CD14-positive monocyte (primary cell): ENCODE results near the gene KHK. TPM values are rescaled to one million over a fixed set of nuclear protein-coding genes. Genes with fewer than 3 reads are reported as not detected.

Experiments
- DNase-seq, 3 donors: peaks; one replicate each; pipeline ENCODE4 v3.0.0-alpha.2; 2011 to 2022
- H2AFZ ChIP-seq: 2 replicates; pipeline ENCODE4 v1.6.0; 2012; ENCODE audit warnings: mild to moderate bottlenecking, low read depth, low read length, inconsistent platforms; ENCODE audit not compliant: insufficient read depth, poor library complexity, severe bottlenecking
- H3K27ac ChIP-seq, 2 donors: 1 replicate in 1 of 2; 2 replicates in 1 of 2; pipeline ENCODE4 v1.5.1; 2012 to 2013; ENCODE audit warnings: low read length in 2 of 2, control low read depth in 1 of 2, inconsistent platforms in 1 of 2, low read depth in 1 of 2, mild to moderate bottlenecking in 1 of 2
- H3K27me3 ChIP-seq, 2 donors: one replicate each; pipeline versions ENCODE4 v1.6.0 to v1.6.1; 2011 to 2013; ENCODE audit warnings: low read length in 2 of 2; ENCODE audit not compliant: control insufficient read depth in 2 of 2, insufficient read depth in 2 of 2
- H3K36me3 ChIP-seq, 2 donors: replicated peaks in 1 of 2; 1 replicate in 1 of 2; 2 replicates in 1 of 2; pipeline versions ENCODE4 v1.5.1 to v1.6.1; 2012 to 2013; ENCODE audit warnings: low read length in 2 of 2, control low read depth in 1 of 2, inconsistent platforms in 1 of 2, mild to moderate bottlenecking in 1 of 2; ENCODE audit not compliant: insufficient read depth in 2 of 2, control insufficient read depth in 1 of 2
- H3K4me1 ChIP-seq, 2 donors: 1 replicate in 1 of 2; 2 replicates in 1 of 2; pipeline versions ENCODE4 v1.5.1 to v1.6.1; 2012 to 2013; ENCODE audit warnings: low read length in 2 of 2, control low read depth in 1 of 2, inconsistent platforms in 1 of 2, mild to moderate bottlenecking in 1 of 2, moderate library complexity in 1 of 2; ENCODE audit not compliant: insufficient read depth in 2 of 2, control insufficient read depth in 1 of 2
- H3K4me2 ChIP-seq: replicated peaks from 2 replicates; pipeline ENCODE3; 2012; ENCODE audit warnings: low read length, moderate library complexity, mild to moderate bottlenecking; ENCODE audit not compliant: poor library complexity, severe bottlenecking; ENCODE audit errors: extremely low read depth
- H3K4me3 ChIP-seq, 3 experiments: fragments of 200-600 bp in 1 of 3; sonication (generic) in 1 of 3; replicated peaks in 1 of 3; 1 replicate in 2 of 3; 2 replicates in 1 of 3; pipeline ENCODE4 v1.5.1; 2011 to 2013; ENCODE audit warnings: low read length in 3 of 3, mild to moderate bottlenecking in 3 of 3, control low read depth in 2 of 3, low read depth in 2 of 3, inconsistent platforms in 1 of 3, moderate library complexity in 1 of 3
- H3K79me2 ChIP-seq: 2 replicates; pipeline ENCODE4 v1.6.0; 2012; ENCODE audit warnings: mild to moderate bottlenecking, control low read depth, inconsistent platforms, low read length, moderate library complexity; ENCODE audit not compliant: insufficient read depth
- H3K9ac ChIP-seq: 2 replicates; pipeline ENCODE4 v1.6.0; 2017; ENCODE audit warnings: low read length, mild to moderate bottlenecking; ENCODE audit not compliant: insufficient read depth, poor library complexity, severe bottlenecking
- H3K9me3 ChIP-seq, 2 donors: replicated peaks in 1 of 2; 1 replicate in 1 of 2; 2 replicates in 1 of 2; pipeline versions ENCODE4 v1.5.1 to v1.6.1; 2012 to 2013; ENCODE audit warnings: low read length in 2 of 2, control low read depth in 1 of 2; ENCODE audit not compliant: control insufficient read depth in 1 of 2, insufficient read depth in 1 of 2
- H4K20me1 ChIP-seq: 2 replicates; pipeline ENCODE4 v1.6.0; 2012; ENCODE audit warnings: mild to moderate bottlenecking, low read length, control low read depth, moderate library complexity; ENCODE audit not compliant: insufficient read depth
- H3K27ac Mint-ChIP-seq, 7 donors: one replicate each; pipeline ENCODE4 v1.8.0; 2020; ENCODE audit warnings: mild to moderate bottlenecking in 7 of 7, mixed read lengths in 7 of 7, moderate library complexity in 6 of 7, inconsistent platforms in 2 of 7
- H3K27me3 Mint-ChIP-seq, 3 donors: one replicate each; pipeline ENCODE4 v1.8.0; 2021 to 2022; ENCODE audit warnings: low read depth in 3 of 3, mild to moderate bottlenecking in 3 of 3, mixed read lengths in 3 of 3, moderate library complexity in 3 of 3, inconsistent platforms in 1 of 3
- H3K36me3 Mint-ChIP-seq, 2 donors: one replicate each; pipeline ENCODE4 v1.8.0; 2020; ENCODE audit warnings: mixed read lengths in 2 of 2, inconsistent platforms in 1 of 2, mild to moderate bottlenecking in 1 of 2
- H3K4me1 Mint-ChIP-seq: one replicate; pipeline ENCODE4 v1.8.0; 2020; ENCODE audit warnings: mild to moderate bottlenecking, mixed read lengths
- H3K4me3 Mint-ChIP-seq, 2 donors: one replicate each; pipeline ENCODE4 v1.8.0; 2020; ENCODE audit warnings: mild to moderate bottlenecking in 2 of 2, mixed read lengths in 2 of 2, moderate library complexity in 1 of 2
- H3K9me3 Mint-ChIP-seq, 7 donors: one replicate each; pipeline ENCODE4 v1.8.0; 2020 to 2022; ENCODE audit warnings: mixed read lengths in 7 of 7, mild to moderate bottlenecking in 6 of 7, moderate library complexity in 6 of 7, inconsistent platforms in 2 of 7
- CTCF ChIP-seq: fragments of 200-600 bp; IDR thresholded peaks from one replicate; pipeline ENCODE4 v1.8.0; 2022; ENCODE audit warnings: antibody characterized with exemption, mild to moderate bottlenecking
- WGBS: methylation state at CpG from one replicate; pipeline ENCODE4 v1.1.5; 2013; ENCODE audit warnings: missing lambda C conversion rate; ENCODE audit not compliant: insufficient coverage; 5-methylcytosine and 5-hydroxymethylcytosine counted together
- intact Hi-C, 2 donors: fragments of 100-400 bp; cut with micrococcal nuclease; formaldehyde crosslinking; loops; one replicate each; pipeline versions ENCODE4 v1.15.0 to v1.15.1; 2023
- polyA plus RNA-seq, 3 donors: library from polyadenylated mRNA; depleted of rRNA in 1 of 3; unstranded in 2 of 3; stranded (reverse) in 1 of 3; fragments of 300-500 nt in 2 of 3; fragments of >200 nt in 1 of 3; fragmentation: Illumina TruSeq in 2 of 3; gene quantifications; 1 replicate in 2 of 3; 2 replicates in 1 of 3; pipeline ENCODE4 v1.2.3, GENCODE V29; 2012 to 2021

The KHK gene
- polyA plus RNA-seq, 3 donors: 3.4 to 7.3 (median 6.6) TPM

- H3K36me3 Mint-ChIP-seq: peaks cover 44 to 57% of the 10 kb centered on the region in 2 donors
- DNase-seq: no peak
- Histone ChIP-seq H3K27ac (no peak overlapping the region), H3K4me3 (no peak overlapping the region), H3K36me3 (peaks cover 23 to 62% of the 10 kb centered on the region in 2 donors), H3K4me1 (peaks cover 18 to 20% of the 10 kb centered on the region in 2 donors), H3K79me2 (peaks cover 24% of the 10 kb centered on the region), H2AFZ (no peak overlapping the region), H3K4me2 (no peak overlapping the region), H4K20me1 (peaks cover 15% of the 10 kb centered on the region), H3K27me3 (no peaks in the 10 kb centered on the region), H3K9me3 (no peaks in the 10 kb centered on the region), H3K9ac (no peak overlapping the region)
- 100% methylated on average over 2 of the region's 5 CpGs for WGBS
- H3K27me3 Mint-ChIP-seq: peaks cover 0 to 2% (median 0%) of the 10 kb centered on the region in 3 donors
- peaks cover 22% of the 10 kb centered on the region for H3K4me1 Mint-ChIP-seq
- intact Hi-C loops: no loop called here
- peak overlapping the region in 1 of 7 donors; percentile 21 for H3K27ac Mint-ChIP-seq
- H3K9me3 Mint-ChIP-seq: no peaks in the 10 kb centered on the region
- TF ChIP-seq CTCF: no peak
- no peak overlapping the region for H3K4me3 Mint-ChIP-seq
These were observed 19.2 kb upstream of the KHK start for GRCh38 chr2:27067385-27067784.

- no peaks in the 10 kb centered on the region for H3K9me3 ChIP-seq
- Mint-ChIP-seq H3K4me1 (peaks cover 37% of the 10 kb centered on the region), H3K27ac (peak overlapping the region in 3 of 7 donors; percentile 23 to 57 (median 57)), H3K4me3 (no peak overlapping the region), H3K27me3 (no peaks in the 10 kb centered on the region), H3K9me3 (no peaks in the 10 kb centered on the region), H3K36me3 (peaks cover 39 to 48% of the 10 kb centered on the region in 2 donors)
- H4K20me1 ChIP-seq: peaks cover 15% of the 10 kb centered on the region
- no peaks in the 10 kb centered on the region for H3K27me3 ChIP-seq
- no peak for TF ChIP-seq CTCF
- intact Hi-C loops: no loop called here
- no peak overlapping the region for H2AFZ ChIP-seq
- 96% methylated on average over 6 of the region's 6 CpGs for WGBS
- H3K27ac ChIP-seq: peak overlapping the region in 1 of 2 donors; percentile 96
- H3K4me3 ChIP-seq: no peak overlapping the region
- H3K4me2 ChIP-seq: no peak overlapping the region
- peaks cover 25 to 34% of the 10 kb centered on the region in 2 donors for H3K4me1 ChIP-seq
- H3K79me2 ChIP-seq: peaks cover 24% of the 10 kb centered on the region
- no peak overlapping the region for H3K9ac ChIP-seq
- H3K36me3 ChIP-seq: peaks cover 21 to 52% of the 10 kb centered on the region in 2 donors
- no peak for DNase-seq
These were observed 17.1 kb upstream of the KHK start for GRCh38 chr2:27069436-27069835.
